ENCODE results near the gene MAN2A1. TPM values are rescaled to one million over a fixed set of nuclear protein-coding genes. Genes with fewer than 3 reads are reported as not detected.

The MAN2A1 gene
- total RNA-seq, 1 donor from 2014 or later, result 25.5 TPM

- DNase-seq (ENCODE audit: low read depth, low spot score), result no peak
- no peak overlapping the region for H3K4me3 Mint-ChIP-seq
- H3K4me1 Mint-ChIP-seq, result peaks cover 3% of the 10 kb centered on the region
- no peak for TF ChIP-seq CTCF (conservative IDR thresholded peaks at IDR 0.05)
- peaks cover 18% of the 10 kb centered on the region for H3K36me3 Mint-ChIP-seq (ENCODE audit: low read depth)
- H3K9me3 Mint-ChIP-seq, result peaks cover 9% of the 10 kb centered on the region
- H3K27me3 Mint-ChIP-seq (ENCODE audit: low read depth), result no peaks in the 10 kb centered on the region
- no peak overlapping the region for H3K27ac Mint-ChIP-seq (ENCODE audit: unreplicated experiment)
Measured at GRCh38 chr5:109709225-109709624, 19.5 kb downstream of the MAN2A1 start.

- Mint-ChIP-seq H3K4me3 (no peak overlapping the region), H3K9me3 (peaks cover 9% of the 10 kb centered on the region), H3K27me3 (ENCODE audit: low read depth) (no peaks in the 10 kb centered on the region), H3K4me1 (peaks cover 3% of the 10 kb centered on the region), H3K27ac (ENCODE audit: unreplicated experiment) (no peak overlapping the region), H3K36me3 (ENCODE audit: low read depth) (peaks cover 18% of the 10 kb centered on the region)
- DNase-seq (ENCODE audit: low read depth, low spot score), result no peak
- TF ChIP-seq CTCF (conservative IDR thresholded peaks at IDR 0.05), result no peak
Measured at GRCh38 chr5:109711673-109712072, 21.9 kb downstream of the MAN2A1 start.

- Mint-ChIP-seq H3K36me3 (ENCODE audit: low read depth) (peaks cover 9% of the 10 kb centered on the region), H3K4me1 (peaks cover 3% of the 10 kb centered on the region), H3K27ac (ENCODE audit: unreplicated experiment) (no peak overlapping the region), H3K9me3 (peaks cover 5% of the 10 kb centered on the region), H3K27me3 (ENCODE audit: low read depth) (no peaks in the 10 kb centered on the region), H3K4me3 (no peak overlapping the region)
- TF ChIP-seq CTCF (conservative IDR thresholded peaks at IDR 0.05), result no peak
- no peak for DNase-seq (ENCODE audit: low read depth, low spot score)
Measured at GRCh38 chr5:109713453-109713852, 23.7 kb downstream of the MAN2A1 start.

- H3K27me3 Mint-ChIP-seq (ENCODE audit: low read depth), result no peaks in the 10 kb centered on the region
- TF ChIP-seq CTCF (conservative IDR thresholded peaks at IDR 0.05), result no peak
- no peak for DNase-seq (ENCODE audit: low read depth, low spot score)
Measured at GRCh38 chr5:109714592-109714991, 24.9 kb downstream of the MAN2A1 start.

GRCh38 chr5:109718216-109718615 lies 28.5 kb downstream of the MAN2A1 start:
- Mint-ChIP-seq H3K9me3 (no peaks in the 10 kb centered on the region), H3K36me3 (ENCODE audit: low read depth) (peaks cover 3% of the 10 kb centered on the region), H3K27ac (ENCODE audit: unreplicated experiment) (no peak overlapping the region)

More at GRCh38 chr5:109714592-109714991, 24.9 kb downstream of the MAN2A1 start:
- Mint-ChIP-seq H3K4me1 (no peaks in the 10 kb centered on the region), H3K36me3 (ENCODE audit: low read depth) (peaks cover 6% of the 10 kb centered on the region), H3K4me3 (no peak overlapping the region), H3K9me3 (peaks cover 2% of the 10 kb centered on the region), H3K27ac (ENCODE audit: unreplicated experiment) (no peak overlapping the region)

More at GRCh38 chr5:109718216-109718615, 28.5 kb downstream of the MAN2A1 start:
- H3K27me3 Mint-ChIP-seq (ENCODE audit: low read depth), result no peaks in the 10 kb centered on the region
- H3K4me3 Mint-ChIP-seq, result no peak overlapping the region
- H3K4me1 Mint-ChIP-seq, result no peaks in the 10 kb centered on the region
- no peak for TF ChIP-seq CTCF (conservative IDR thresholded peaks at IDR 0.05)
- DNase-seq (ENCODE audit: low read depth, low spot score), result no peak
